ENCODE measurements around the gene EEF1AKMT1.

The EEF1AKMT1 gene

GRCh38 chr13:20713751-20714150, 60.0 kb downstream of the EEF1AKMT1 start:
- TF ChIP-seq POLR2AphosphoS5 (IDR thresholded peaks at IDR 0.05; ENCODE audit: low read depth, low read length) (no peak), REST (IDR thresholded peaks at IDR 0.05; ENCODE audit: insufficient read depth in 1 of 2, low read depth in 2 of 2, low read length in 2 of 2) (no peak), FOXP2 (optimal IDR thresholded peaks at IDR 0.05; ENCODE audit: borderline replicate concordance, extremely low read depth, extremely low read length, insufficient read depth) (no peak), SIN3A (IDR thresholded peaks at IDR 0.05; ENCODE audit: borderline replicate concordance, insufficient read depth, low read length) (no peak), TAF1 (IDR thresholded peaks at IDR 0.05; ENCODE audit: borderline replicate concordance, insufficient read depth, low read length) (no peak)

GRCh38 chr13:20713014-20713376, 60.8 kb downstream of the EEF1AKMT1 start:
- TF ChIP-seq REST (IDR thresholded peaks at IDR 0.05; ENCODE audit: insufficient read depth in 1 of 2, low read depth in 2 of 2, low read length in 2 of 2) (no peak), SIN3A (IDR thresholded peaks at IDR 0.05; ENCODE audit: borderline replicate concordance, insufficient read depth, low read length) (no peak), POLR2AphosphoS5 (IDR thresholded peaks at IDR 0.05; ENCODE audit: low read depth, low read length) (no peak)

- TF ChIP-seq TAF1 (IDR thresholded peaks at IDR 0.05; ENCODE audit: borderline replicate concordance, insufficient read depth, low read length) (no peak), SIN3A (IDR thresholded peaks at IDR 0.05; ENCODE audit: borderline replicate concordance, insufficient read depth, low read length) (no peak), REST (IDR thresholded peaks at IDR 0.05; ENCODE audit: insufficient read depth in 1 of 2, low read depth in 2 of 2, low read length in 2 of 2) (no peak), POLR2AphosphoS5 (IDR thresholded peaks at IDR 0.05; ENCODE audit: low read depth, low read length) (no peak), FOXP2 (optimal IDR thresholded peaks at IDR 0.05; ENCODE audit: borderline replicate concordance, extremely low read depth, extremely low read length, insufficient read depth) (no peak)
Observed at GRCh38 chr13:20711301-20712044, 62.3 kb downstream of the EEF1AKMT1 start.

- no peak for TF ChIP-seq FOXP2 (optimal IDR thresholded peaks at IDR 0.05; ENCODE audit: borderline replicate concordance, extremely low read depth, extremely low read length, insufficient read depth)
- no peak for TF ChIP-seq SIN3A (IDR thresholded peaks at IDR 0.05; ENCODE audit: borderline replicate concordance, insufficient read depth, low read length)
- no peak for TF ChIP-seq POLR2AphosphoS5 (IDR thresholded peaks at IDR 0.05; ENCODE audit: low read depth, low read length)
- TF ChIP-seq TAF1 (IDR thresholded peaks at IDR 0.05; ENCODE audit: borderline replicate concordance, insufficient read depth, low read length) = no peak
- no peak for TF ChIP-seq REST (IDR thresholded peaks at IDR 0.05; ENCODE audit: insufficient read depth in 1 of 2, low read depth in 2 of 2, low read length in 2 of 2)
Observed at GRCh38 chr13:20709782-20710181, 64.0 kb downstream of the EEF1AKMT1 start.

- no peak for TF ChIP-seq FOXP2 (optimal IDR thresholded peaks at IDR 0.05; ENCODE audit: borderline replicate concordance, extremely low read depth, extremely low read length, insufficient read depth)
Observed at GRCh38 chr13:20709369-20709768, 64.4 kb downstream of the EEF1AKMT1 start.
